Mesendoderm (in vitro differentiated cells): ENCODE measurements around the gene ZCWPW1.
A peak's percentile ranks its signal among the peaks of the same experiment; 100 is the strongest.

Experiments used
- DNase-seq: peaks from one replicate; pipeline ENCODE4 v3.0.0; 2013
- H2AK5ac ChIP-seq: 2 replicates; pipeline ENCODE4 v1.6.1; 2013; ENCODE audit warnings: low read length, inconsistent platforms
- H2BK120ac ChIP-seq: 2 replicates; pipeline ENCODE4 v1.6.1; 2013; ENCODE audit warnings: low read depth, mild to moderate bottlenecking, low read length, moderate library complexity, mixed read lengths
- H2BK15ac ChIP-seq: replicated peaks from 2 replicates; pipeline ENCODE4 v1.6.1; 2013; ENCODE audit warnings: low read depth, mild to moderate bottlenecking, moderate library complexity
- H2BK5ac ChIP-seq: 2 replicates; pipeline ENCODE4 v1.6.1; 2013; ENCODE audit warnings: low read length, inconsistent platforms
- H3K18ac ChIP-seq: 2 replicates; pipeline ENCODE4 v1.6.1; 2013; ENCODE audit warnings: mild to moderate bottlenecking, low read length, mixed read lengths
- H3K23ac ChIP-seq: one replicate; pipeline ENCODE4 v1.6.1; 2013; ENCODE audit warnings: low read length
- H3K27ac ChIP-seq: 2 replicates; pipeline ENCODE4 v1.5.1; 2013; ENCODE audit warnings: low read depth, mild to moderate bottlenecking, inconsistent platforms, low read length, moderate library complexity
- H3K27me3 ChIP-seq: 2 replicates; pipeline ENCODE4 v1.6.1; 2013; ENCODE audit warnings: low read length, control low read depth, mild to moderate bottlenecking, inconsistent platforms; ENCODE audit not compliant: insufficient read depth, poor library complexity
- H3K36me3 ChIP-seq: 2 replicates; pipeline ENCODE4 v1.6.1; 2013; ENCODE audit warnings: low read length, inconsistent platforms; ENCODE audit not compliant: control insufficient read depth, insufficient read depth
- H3K4ac ChIP-seq: one replicate; pipeline ENCODE4 v1.6.1; 2013; ENCODE audit warnings: low read depth, mild to moderate bottlenecking, low read length, moderate library complexity
- H3K4me1 ChIP-seq: 2 replicates; pipeline ENCODE4 v1.6.1; 2013; ENCODE audit warnings: low read depth, low read length, inconsistent platforms; ENCODE audit not compliant: control insufficient read depth
- H3K4me2 ChIP-seq: 2 replicates; pipeline ENCODE4 v1.6.1; 2013; ENCODE audit warnings: low read length
- H3K4me3 ChIP-seq: 2 replicates; pipeline ENCODE4 v1.5.1; 2013; ENCODE audit warnings: mild to moderate bottlenecking, low read length
- H3K56ac ChIP-seq: one replicate; pipeline ENCODE4 v1.6.1; 2013; ENCODE audit warnings: low read length
- H3K79me1 ChIP-seq: 2 replicates; pipeline ENCODE4 v1.6.1; 2013; ENCODE audit warnings: low read length, inconsistent platforms
- H3K79me2 ChIP-seq: 2 replicates; pipeline ENCODE4 v1.6.1; 2013; ENCODE audit warnings: mild to moderate bottlenecking, low read length; ENCODE audit not compliant: control insufficient read depth, insufficient read depth
- H3K9ac ChIP-seq: 2 replicates; pipeline ENCODE4 v1.6.1; 2013; ENCODE audit warnings: low read length, inconsistent platforms
- H4K5ac ChIP-seq: one replicate; pipeline ENCODE4 v1.6.1; 2013; ENCODE audit warnings: low read length
- H4K8ac ChIP-seq: one replicate; pipeline ENCODE4 v1.6.1; 2013; ENCODE audit warnings: low read depth, mild to moderate bottlenecking, control low read depth, low read length, moderate library complexity
- WGBS: extraction: QIAGEN DNeasy Blood & Tissue Kit; methylation state at CpG from one replicate; pipeline ENCODE4 v1.1.7; 2013; ENCODE audit warnings: low lambda C conversion rate, missing lambda C conversion rate; ENCODE audit not compliant: insufficient coverage; ENCODE audit errors: extremely low coverage; 5-methylcytosine and 5-hydroxymethylcytosine counted together

Gene ZCWPW1

DNA sequence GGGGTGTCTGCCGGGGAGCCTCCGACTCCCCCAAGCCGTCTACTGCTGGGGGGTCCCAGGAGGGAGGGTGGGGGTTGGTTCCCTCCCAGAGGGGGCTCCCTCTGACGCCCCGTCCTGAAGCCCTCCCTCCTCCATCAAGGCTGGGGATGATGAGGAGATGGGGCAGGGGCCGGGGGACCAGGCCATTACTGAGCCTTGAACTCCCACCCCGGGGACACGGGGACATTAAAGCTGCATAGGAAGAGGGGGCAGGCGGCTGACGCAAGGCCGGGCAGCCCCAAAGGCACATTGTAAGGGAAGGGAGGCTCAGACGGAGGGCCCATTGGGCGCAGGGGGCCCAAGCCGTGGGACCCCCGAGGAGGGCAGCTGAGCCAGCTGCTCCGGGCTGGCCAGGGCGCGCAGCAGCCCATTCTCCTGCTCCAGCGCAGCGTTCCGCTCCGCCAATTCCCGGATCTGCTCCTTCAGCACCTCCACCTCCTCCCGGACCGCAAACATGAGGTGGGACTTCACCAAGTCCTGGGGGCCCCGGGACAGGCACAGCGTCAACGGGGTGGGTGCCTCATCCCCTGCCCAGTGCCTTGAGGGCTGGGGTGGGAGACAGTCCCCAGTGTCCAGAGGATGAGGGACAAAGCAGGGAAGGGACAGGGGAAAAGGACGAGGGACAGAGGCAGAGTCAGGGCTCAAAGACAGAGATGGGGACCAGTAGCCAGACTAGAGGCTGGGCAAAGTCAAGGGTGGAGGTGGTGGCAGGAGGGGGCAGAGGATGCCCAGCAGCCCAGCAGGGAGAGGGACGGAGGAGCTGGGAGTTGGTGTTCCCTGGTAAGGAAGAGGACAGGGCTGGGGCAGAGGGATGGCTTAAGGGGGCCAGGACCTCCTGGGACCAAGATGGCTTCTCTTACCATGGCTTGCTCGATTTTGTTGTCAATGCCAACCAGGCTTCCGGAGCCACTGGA, 38.4 kb upstream of the ZCWPW1 start:
- no peak overlapping the region for H3K4ac ChIP-seq
- H3K56ac ChIP-seq, result no peak overlapping the region
- no peak overlapping the region for H2AK5ac ChIP-seq
- no peak overlapping the region for H3K4me2 ChIP-seq
- H3K27me3 ChIP-seq, result no peaks in the 10 kb centered on the region
- no peak overlapping the region for H2BK5ac ChIP-seq
- H3K79me2 ChIP-seq, result no peaks in the 10 kb centered on the region
- no peak overlapping the region for H4K8ac ChIP-seq
- no CpG with 5 or more reads among the region's 32 CpGs for WGBS
- no peak overlapping the region for H2BK15ac ChIP-seq
- no peak overlapping the region for H2BK120ac ChIP-seq
- no peak overlapping the region for H3K4me3 ChIP-seq
- H3K4me1 ChIP-seq, result peaks cover under 1% of the 10 kb centered on the region
- no peaks in the 10 kb centered on the region for H3K79me1 ChIP-seq
- H3K9ac ChIP-seq, result no peak overlapping the region
- no peak overlapping the region for H3K27ac ChIP-seq
- no peak overlapping the region for H4K5ac ChIP-seq
- no peaks in the 10 kb centered on the region for H3K36me3 ChIP-seq
- H3K18ac ChIP-seq, result no peak overlapping the region
- no peak overlapping the region for H3K23ac ChIP-seq
- no peak for DNase-seq

DNA sequence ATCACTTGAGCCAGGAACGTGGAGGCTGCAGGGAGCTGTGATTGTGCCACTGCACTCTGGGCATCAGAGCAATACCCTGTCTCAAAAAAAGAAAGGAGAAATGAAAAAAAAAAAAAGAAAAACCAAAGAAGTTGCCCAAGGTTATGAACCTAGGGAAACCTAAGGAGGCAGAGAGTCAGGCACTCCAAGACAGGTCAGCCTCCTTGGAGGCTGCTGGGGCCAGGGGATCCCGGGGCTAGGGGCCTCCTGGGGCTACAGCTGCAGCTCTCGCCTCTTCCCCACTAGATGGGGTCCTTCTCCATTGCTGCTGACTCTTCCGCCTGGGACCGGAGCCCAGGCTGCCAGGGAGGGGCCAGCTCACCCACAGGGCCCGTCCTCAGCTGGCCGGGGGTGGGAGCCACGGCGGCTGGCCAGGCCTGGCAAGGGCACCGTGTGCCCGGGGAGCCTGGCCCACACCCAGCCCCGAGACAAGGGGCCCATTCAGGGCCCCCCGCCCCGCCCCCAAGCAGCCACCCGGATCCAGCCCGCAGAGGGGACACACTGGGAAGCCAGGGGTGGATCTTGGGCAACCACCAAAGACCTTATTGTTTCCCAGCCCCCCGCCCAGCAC, 37.3 kb upstream of the ZCWPW1 start:
- no peak overlapping the region for H3K27ac ChIP-seq
- DNase-seq, result peak; percentile 86
- H3K18ac ChIP-seq, result peak overlapping the region; percentile 31
- H4K5ac ChIP-seq, result no peak overlapping the region
- no peaks in the 10 kb centered on the region for H3K79me1 ChIP-seq
- H3K27me3 ChIP-seq, result no peaks in the 10 kb centered on the region
- no peak overlapping the region for H3K23ac ChIP-seq
- WGBS, result no CpG with 5 or more reads among the region's 17 CpGs
- H4K8ac ChIP-seq, result no peak overlapping the region
- no peak overlapping the region for H3K9ac ChIP-seq
- peak overlapping the region; percentile 42 for H3K56ac ChIP-seq
- no peak overlapping the region for H3K4me2 ChIP-seq
- H2BK120ac ChIP-seq, result no peak overlapping the region
- H2BK15ac ChIP-seq, result no peak overlapping the region
- no peak overlapping the region for H2BK5ac ChIP-seq
- no peak overlapping the region for H3K4me3 ChIP-seq
- H3K36me3 ChIP-seq, result no peaks in the 10 kb centered on the region
- H3K4me1 ChIP-seq, result no peaks in the 10 kb centered on the region
- no peak overlapping the region for H2AK5ac ChIP-seq
- no peak overlapping the region for H3K4ac ChIP-seq
- H3K79me2 ChIP-seq, result no peaks in the 10 kb centered on the region

DNA sequence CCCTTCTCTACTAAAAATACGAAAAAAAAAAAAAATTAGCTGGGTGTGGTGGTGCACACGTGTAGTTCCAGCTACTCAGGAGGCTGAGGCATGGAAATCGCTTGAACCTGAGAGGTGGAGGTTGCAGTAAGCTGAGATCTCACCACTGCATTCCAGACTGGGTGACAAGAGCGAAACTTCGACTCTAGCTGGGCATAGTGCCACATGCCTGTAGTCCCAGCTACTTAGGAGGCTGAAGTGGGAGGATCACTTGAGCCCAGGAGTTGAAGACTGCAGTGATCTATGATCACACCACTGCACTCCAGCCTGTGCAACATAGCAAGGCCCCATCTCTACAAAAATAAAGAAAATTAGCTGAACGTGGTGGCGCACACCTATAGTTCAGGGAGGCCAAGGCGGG, 36.8 kb upstream of the ZCWPW1 start:
- Histone ChIP-seq H3K18ac (no peak overlapping the region), H2BK5ac (no peak overlapping the region), H3K36me3 (no peaks in the 10 kb centered on the region), H3K4me3 (no peak overlapping the region), H4K5ac (no peak overlapping the region), H4K8ac (no peak overlapping the region), H3K4me2 (no peak overlapping the region), H3K79me2 (no peaks in the 10 kb centered on the region), H3K56ac (no peak overlapping the region), H3K4ac (no peak overlapping the region), H2BK120ac (no peak overlapping the region), H2BK15ac (no peak overlapping the region), H3K9ac (no peak overlapping the region), H3K23ac (no peak overlapping the region), H3K27ac (no peak overlapping the region), H2AK5ac (no peak overlapping the region), H3K79me1 (no peaks in the 10 kb centered on the region), H3K4me1 (no peaks in the 10 kb centered on the region), H3K27me3 (no peaks in the 10 kb centered on the region)
- no CpG with 5 or more reads among the region's 8 CpGs for WGBS
- DNase-seq, result no peak

DNA sequence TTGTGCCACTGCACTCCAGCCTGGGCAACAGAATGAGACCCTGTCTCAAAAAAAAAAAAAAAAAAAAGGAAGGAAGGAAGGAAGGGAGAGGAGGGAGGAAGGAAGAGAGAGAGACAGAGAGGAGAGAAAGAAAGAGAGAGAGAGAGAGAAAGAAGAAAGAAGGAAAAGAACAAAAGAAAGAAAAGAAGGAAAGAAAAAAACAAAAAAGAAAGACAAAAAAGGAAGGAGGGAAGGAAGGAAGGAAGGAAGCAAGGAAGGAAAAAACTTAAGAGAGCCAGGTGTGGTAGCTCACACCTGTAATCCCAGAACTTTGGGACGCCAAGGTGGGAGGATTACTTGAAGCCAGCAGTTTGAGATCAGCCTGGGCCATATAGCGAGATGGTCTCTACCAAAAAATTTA, 36.3 kb upstream of the ZCWPW1 start:
- H3K4ac ChIP-seq, result no peak overlapping the region
- no peak overlapping the region for H3K23ac ChIP-seq
- no CpG with 5 or more reads among the region's 2 CpGs for WGBS
- H3K4me1 ChIP-seq, result no peaks in the 10 kb centered on the region
- H3K27me3 ChIP-seq, result no peaks in the 10 kb centered on the region
- no peak overlapping the region for H4K5ac ChIP-seq
- no peak for DNase-seq
- H3K79me1 ChIP-seq, result no peaks in the 10 kb centered on the region
- H4K8ac ChIP-seq, result no peak overlapping the region
- H3K18ac ChIP-seq, result no peak overlapping the region
- H2BK120ac ChIP-seq, result no peak overlapping the region
- H3K4me3 ChIP-seq, result no peak overlapping the region
- H3K56ac ChIP-seq, result no peak overlapping the region
- H3K79me2 ChIP-seq, result no peaks in the 10 kb centered on the region
- H3K4me2 ChIP-seq, result no peak overlapping the region
- no peaks in the 10 kb centered on the region for H3K36me3 ChIP-seq
- H2BK15ac ChIP-seq, result no peak overlapping the region
- no peak overlapping the region for H2BK5ac ChIP-seq
- H3K27ac ChIP-seq, result no peak overlapping the region
- no peak overlapping the region for H3K9ac ChIP-seq
- no peak overlapping the region for H2AK5ac ChIP-seq

DNA sequence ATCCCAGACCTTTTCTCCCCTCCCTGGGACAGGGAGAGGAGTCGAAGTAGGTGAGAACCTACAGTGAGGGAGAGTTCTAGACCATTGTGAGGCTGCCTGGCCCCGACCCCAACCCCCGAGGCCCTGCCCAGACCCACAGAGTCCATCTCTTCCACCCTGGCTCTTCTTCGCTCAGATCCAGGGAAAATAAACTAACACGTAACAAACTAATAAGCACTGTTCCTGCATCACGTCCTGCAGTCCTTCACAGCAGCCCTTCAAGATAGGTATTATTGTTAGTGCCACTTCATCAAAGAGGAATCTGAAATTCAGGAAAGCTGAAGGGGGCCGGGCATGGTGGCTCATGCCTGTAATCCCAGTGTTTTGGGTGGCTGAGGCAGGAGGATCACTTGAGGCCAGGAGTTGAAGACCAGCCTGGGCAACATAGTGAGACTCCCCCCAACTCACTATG, 35.7 kb upstream of the ZCWPW1 start, which contains the start of gene SPACDR:
SPACDR (minus strand) TSS at position 51 of the 451 bp plus-strand sequence. CDS start 235 bp downstream, outside the sequence.
- Histone ChIP-seq H3K18ac (no peak within 1 kb of the TSS), H3K9ac (no peak within 1 kb of the TSS), H3K4me1 (no peaks in the 10 kb centered on the region), H2BK120ac (no peak within 1 kb of the TSS), H3K4me3 (no peak within 1 kb of the TSS), H3K36me3 (no peaks in the 10 kb centered on the region), H2BK15ac (no peak within 1 kb of the TSS), H3K4ac (no peak within 1 kb of the TSS), H3K79me2 (no peaks in the 10 kb centered on the region), H3K23ac (no peak within 1 kb of the TSS), H3K27ac (no peak within 1 kb of the TSS), H2BK5ac (no peak within 1 kb of the TSS), H3K4me2 (no peak within 1 kb of the TSS), H3K27me3 (no peaks in the 10 kb centered on the region), H4K5ac (no peak within 1 kb of the TSS), H3K79me1 (no peaks in the 10 kb centered on the region), H3K56ac (no peak within 1 kb of the TSS), H2AK5ac (no peak within 1 kb of the TSS), H4K8ac (no peak within 1 kb of the TSS)
- DNase-seq, result no peak
- no CpG with 5 or more reads among the region's 7 CpGs for WGBS
